HG03571 (cell line): ENCODE results near the gene PMM1.
A peak's percentile ranks its signal among the peaks of the same experiment; 100 is the strongest.
"Not testable (repeated sequence)": the region's sequence is repeated elsewhere in the genome, so short reads cannot be mapped to it uniquely, and the experiment has no call there.

Experiments used
- ATAC-seq: cut with Tn5 transposase; IDR thresholded peaks from one replicate; pipeline ENCODE4 v1.9.1; 2021; ENCODE audit not compliant: unreplicated experiment

The PMM1 gene

DNA sequence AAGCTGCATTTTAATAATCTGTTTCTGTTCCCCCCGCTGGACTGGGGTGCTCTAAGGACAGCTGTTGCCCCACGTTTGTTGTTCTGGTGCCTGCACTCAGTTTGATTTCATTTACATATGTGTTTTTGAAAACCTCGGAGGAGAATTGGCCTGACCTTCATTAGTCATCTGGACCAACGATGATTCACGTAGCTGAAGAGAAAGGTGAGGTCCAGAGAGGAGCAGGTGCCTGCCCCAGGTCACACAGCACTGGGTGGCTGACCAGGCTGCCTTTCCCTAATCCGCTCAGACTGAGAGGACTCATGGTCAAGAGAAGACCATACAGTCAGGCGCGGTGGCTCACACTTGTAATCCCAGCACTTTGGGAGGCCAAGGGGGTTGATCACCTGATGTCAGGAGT is 25.1 kb downstream of the PMM1 start:
- ATAC-seq = no peak

DNA sequence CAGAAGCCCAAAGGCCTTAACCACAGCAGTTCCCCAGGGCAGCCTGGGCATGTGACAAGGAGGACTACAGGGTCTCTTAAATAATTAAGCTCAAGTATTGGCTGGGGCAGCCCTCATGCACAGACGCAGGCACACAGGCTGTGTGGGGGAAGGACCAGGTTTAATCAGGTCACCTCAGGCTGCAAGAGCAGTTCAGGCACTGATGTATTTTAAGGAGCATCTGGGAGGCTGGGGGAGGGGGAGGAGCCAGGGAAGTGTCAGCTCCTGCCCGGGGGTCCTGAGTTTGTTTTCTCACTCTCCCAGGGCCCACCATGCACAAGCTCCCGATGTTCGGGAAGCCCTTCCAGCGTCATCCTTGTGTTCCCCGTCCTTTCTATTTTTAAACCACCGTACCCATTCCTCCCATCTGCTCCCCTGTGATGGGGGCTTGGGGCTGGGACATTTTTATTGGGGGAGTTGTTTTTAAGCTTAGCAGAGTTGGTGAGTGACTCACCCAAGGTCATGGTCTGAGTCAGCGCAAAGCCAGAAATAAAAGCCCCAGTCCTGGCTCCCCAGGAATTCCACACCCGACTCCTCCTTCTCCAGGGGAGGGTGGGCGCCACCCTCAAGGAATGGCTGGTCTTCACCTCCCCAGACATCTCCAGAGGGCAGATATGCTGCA is 26.5 kb downstream of the PMM1 start:
- ATAC-seq = no peak

DNA sequence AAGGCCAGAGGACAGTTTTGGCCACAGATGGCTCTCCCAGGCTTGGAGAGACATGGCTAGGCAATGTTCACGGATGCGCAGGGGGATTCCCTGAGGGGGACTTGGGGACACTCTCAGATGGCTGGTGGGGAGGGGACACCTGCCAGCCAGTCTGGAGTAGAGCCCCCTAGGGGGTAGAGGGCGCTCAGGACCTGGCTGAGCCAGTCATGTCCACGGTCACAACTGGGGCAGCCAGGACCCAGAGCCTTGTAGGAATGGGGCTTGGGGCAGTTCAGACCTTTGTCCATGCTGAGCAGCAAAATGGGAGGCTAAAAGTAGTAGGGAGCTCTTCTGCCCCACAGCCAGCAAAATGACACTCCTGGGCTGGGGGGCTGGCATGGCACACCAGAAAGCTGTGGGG is 27.2 kb downstream of the PMM1 start:
- ATAC-seq = no peak

DNA sequence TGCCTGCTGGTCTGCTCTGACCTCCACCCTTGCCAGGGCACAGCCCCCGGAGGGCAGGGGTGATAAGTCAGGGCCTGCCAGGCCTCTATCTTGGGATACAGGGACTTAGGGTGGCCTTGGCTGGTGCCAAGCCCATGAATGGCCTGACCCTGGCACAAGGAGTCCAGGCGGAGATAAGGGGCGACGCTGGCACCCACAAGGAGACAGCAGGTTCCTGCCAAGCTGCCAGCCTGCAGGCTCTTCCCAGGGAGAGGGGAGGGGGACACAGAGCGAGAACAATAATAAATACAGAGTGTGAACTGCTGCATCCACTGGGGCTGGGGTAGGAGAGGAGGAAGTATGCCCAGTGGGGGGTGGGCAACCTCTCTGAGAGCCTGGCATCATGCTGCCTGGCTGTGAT is 27.9 kb downstream of the PMM1 start:
- no peak for ATAC-seq

DNA sequence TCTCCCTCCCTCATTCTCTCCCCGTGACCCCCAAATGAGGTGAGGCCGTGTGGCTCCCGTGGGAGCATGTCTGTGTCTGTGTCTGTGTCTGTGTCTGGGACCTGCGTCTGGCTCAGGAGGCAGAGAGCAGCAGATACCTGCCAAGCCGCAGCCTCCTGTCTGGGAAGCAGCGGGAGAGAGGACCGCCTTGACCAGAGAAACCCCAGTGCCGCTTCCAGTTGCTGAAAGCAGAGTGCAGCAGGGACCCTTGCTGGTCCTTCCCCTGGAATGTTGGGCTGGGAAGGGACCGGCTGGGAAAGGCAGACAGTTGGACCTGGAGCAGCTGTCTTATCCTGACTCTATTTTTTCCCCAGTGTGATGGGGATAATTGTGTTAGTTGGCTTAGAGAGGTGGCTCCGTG is 28.3 kb downstream of the PMM1 start:
- ATAC-seq = no peak

DNA sequence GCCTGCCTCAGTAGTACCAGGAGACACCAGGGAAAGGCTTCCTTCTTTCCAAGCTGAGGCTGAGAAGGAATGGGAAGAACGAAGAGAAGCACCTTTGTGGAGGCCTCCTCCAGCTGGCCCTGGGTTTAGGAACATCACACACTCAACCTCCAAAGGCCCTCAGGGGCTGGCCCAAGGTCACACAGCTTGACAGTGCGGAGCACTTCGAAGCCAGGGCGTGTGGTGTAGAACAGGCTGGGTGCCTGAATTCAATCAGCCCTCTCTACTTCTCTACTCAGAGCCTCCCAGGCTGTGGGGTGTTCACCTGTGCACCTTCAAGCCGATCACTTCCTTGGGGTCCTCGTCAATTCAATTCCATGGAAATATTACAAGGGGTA is 29.6 kb downstream of the PMM1 start:
- no peak for ATAC-seq

DNA sequence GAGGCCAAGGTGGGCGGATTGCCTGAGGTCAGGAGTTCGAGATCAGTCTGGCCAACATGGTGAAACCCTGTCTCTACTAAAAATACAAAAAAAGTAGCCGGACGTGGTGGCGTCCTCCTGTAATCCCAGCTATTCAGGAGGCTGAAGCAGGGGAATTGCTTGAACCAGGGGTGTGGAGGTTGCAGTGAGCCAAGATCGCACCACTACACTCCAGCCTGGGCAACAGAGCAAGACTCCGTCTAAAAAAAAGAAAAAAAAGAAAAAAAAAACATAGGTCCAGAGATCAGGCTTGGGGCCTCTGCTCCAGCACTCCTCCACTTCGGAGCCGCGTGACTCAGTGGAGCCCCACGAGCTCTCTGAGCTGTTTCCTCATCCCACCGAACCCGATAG is 31.4 kb downstream of the PMM1 start:
- not testable (repeated sequence) for ATAC-seq

DNA sequence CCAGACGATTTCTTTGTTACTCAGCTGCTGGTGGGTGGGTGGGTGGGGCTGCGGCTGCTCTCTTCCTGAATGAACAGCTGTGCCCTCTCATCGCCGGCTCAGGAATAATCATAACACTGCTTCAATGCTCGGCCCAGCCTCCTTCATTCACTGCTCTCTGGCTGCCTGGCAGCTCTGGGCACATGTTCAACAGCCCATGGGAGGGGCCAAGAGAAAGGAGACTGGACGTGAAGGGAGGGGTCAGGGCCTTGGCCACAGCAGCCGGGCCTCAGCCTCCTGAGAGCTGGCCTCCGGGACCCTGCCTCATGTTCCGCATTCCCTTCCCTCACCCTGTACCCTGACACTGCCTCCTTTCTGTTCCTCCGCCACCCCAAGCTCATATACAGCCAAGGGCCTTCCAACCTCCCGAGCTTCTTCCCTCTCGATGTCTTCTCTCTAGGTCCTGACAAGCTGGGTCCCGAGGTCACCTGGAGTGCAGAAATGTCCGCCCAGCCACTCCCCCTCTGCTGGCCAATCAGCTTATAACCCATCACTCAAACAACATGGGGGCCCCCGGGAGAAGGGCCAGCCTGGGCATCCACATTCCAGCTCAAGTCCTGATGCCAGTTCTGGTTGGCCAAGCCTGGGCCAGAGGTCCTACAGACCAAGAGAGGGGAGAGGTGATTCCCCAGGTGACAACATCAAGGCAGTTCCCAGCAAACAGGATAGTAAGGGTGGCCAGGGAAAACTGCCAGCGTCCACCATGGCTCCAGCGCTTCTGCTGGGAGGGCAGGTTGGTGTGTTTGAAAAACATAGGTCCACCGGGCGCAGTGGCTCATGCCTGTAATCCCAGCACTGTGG is 32.0 kb downstream of the PMM1 start:
- no peak for ATAC-seq

DNA sequence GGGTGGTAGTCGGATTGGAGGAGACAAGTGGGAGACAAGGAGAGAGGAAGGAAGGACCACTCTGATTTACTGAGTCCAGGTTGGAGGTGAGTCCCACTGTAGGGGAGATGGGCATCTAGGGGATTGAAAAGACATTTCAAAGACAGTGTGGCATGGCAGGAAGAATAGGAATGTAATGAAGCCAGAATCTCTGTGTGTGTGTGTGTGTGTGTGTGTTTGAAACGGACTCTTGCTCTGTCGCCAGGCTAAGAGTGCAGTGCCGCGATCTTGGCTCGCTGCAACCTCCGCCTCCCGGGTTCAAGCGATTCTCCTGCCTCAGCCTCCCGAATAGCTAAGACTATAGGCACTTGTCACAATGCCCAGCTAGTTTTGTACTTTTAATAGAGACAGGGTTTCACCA is 33.1 kb downstream of the PMM1 start:
- ATAC-seq = no peak

DNA sequence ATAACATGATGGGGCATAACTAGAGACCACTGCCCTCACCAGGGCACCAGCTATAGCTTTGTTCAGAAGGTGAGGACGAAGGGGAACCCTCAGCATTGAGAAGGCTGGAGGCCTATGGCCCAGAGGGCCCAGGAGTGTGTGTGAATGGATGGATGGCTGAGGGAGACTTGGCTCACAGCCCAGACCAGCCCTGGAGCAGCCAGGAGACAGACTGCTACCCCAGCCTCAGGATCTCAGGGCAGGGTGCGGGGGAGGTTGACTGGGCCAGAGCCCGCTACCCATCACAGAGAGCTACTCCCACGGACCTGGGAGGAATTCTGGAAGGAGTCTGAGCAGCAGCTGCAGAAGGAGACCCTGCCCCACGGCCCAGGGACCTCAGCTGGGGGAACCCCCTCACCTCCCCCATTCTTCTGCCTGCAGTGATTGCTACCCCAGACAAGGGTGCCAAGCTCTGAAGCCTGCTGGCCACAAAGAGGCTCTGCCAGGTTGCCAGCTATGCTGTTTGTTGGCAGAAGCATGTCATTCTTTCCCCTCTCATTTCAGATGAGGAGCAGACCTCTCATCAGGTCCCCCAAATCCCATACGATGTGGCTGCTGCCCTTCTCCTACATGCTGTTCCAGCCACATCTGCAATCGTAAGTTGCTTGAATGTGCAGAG is 34.2 kb downstream of the PMM1 start:
- ATAC-seq = no peak

DNA sequence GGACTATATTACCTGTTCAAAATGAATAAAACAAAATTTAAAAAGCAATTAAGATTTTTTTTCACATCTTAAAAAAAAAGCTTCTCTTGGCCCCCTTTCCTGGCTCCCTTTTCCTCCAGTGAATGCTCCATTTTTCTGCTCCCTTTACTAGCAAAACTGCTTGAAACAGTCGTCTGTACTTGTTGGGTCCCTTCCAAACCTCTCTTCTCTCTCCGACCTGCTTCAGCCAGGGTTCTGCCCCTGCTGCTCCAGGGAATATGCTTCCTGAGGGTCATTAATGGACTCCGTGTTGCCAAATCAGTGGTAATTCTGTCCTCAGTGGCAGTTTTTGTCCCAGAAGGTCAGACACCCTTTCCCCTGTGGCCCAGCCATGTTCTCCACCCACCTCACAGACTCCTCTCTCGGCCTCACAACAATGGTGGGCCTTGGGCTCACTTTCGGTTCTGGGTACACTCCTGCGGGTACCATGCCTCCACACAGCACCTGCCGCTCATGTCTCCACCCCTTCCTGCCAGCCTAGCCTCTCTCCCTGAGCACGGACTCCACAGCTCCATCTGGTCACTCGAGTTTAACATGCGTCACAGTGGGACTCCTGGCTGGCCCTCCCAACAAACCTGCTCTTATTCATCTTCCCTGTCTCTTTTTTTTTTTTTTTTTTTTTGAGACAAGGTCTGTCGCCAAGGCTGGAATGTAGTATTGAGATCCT is 37.6 kb downstream of the PMM1 start:
- no peak for ATAC-seq

DNA sequence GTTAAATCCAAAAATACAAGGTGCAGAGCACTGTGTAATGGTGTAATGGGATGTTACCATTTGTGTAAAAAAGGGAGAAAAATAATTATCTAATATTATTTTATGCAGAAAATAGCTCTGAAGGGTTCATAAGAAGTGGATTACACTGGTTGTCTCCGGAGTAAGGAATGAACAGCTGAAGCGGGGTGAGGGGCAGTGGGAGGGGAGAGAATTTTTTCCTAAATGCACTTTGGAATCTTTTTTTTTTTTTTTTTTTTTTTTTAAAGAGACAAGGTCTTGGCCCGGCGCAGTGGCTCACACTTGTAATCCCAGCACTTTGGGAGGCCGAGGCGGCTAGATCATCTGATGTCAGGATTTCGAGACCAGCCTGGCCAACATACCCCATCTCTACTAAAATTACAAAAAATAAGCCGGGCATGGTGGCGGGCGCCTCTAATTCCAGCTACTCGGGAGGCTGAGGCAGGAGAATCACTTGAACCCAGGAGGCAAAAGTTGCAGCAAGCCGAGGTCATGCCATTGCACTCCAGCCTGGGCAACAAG is 38.6 kb downstream of the PMM1 start:
- ATAC-seq = no peak

DNA sequence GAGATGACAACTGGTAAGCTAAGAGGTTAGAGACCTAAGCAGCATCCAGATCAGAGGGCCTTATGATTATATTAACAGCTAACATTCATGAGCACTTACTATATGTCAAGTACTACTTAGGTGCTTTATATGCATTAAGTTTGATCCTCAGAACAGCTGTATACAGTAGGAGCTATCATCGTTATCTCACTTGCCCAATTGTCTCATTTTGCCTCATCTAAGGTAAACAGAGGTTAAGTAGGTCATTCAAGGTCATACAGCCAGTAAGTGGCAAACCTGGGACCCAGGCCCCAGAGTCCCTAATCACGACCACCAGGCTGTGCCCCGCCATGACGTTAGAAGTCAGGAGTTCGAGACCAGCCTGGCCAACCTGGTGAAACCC is 40.8 kb downstream of the PMM1 start:
- no peak for ATAC-seq

DNA sequence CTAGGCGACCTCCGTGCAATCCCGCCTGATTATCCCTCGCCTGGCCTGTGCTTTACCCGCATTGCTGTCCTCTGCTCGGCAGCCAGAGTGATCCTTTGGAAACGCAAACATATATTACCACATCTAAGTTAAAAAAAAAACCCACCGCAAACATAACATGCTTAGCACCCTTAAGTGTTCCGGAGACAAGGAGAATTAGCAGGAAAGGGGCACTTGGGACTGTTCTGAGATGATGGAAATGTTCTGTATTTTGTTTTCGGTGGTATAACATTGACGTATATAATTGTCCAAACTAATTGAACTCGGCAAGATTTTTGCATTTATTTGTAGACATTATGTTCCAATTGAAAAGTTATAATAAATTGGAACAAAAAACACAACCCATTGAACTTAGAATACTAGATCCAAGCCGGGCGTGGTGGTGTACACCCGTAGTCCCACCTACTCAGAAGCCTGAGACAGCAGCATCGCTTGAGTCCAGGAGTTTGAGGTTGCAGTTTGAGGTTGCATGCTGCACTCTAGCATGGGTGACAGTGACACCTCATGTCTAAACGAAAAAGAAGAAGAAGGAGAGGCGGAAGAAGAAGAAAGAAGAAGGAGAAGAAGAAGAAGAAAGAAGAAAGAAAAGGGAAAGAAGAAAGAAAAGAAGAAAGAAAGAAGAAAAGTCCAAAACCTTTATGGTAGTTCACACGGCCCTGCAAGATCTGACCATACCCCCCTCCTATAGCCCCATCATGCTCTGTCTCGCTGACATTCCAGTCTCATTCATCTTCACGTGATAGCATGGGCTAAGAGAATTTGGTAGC is 44.8 kb downstream of the PMM1 start:
- ATAC-seq = no peak

DNA sequence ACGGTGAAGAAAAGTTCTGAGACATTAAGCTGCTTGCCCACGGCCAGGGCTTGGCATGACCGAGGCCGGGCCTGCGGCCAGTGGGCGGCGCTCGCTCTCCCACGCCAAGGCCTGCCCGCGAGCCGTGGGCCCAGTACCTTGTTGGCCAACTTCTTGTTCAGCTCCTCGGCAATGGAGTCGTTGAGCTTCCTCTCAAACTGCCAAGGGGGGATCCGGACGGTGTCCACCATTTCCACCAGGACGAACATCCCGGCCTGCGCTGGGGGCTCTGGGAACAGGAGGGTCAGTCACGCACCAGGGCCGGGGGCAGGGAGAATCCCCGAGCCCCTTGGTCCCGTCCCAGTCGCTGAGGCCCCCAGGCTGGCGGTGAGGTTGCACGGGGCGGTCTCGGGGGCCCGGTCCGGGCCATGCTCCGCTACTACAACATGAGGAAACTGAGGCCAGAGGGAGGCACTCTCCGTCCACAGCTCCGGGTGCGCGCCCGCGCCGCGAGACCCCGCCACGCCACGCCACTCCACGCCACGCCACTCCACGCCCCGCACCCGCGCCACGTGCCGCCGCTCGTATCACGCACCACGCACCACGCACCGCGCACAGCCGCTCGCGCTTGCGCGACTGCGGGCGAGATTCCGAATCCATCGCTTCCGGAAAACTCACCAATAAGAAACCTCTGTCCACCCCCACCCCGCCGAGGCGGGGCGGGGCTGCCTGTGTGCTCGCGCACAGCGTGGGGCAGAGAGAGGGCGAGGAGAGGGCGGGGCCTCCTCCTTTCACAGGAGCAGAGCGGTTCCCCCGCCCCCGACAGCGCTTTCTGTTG is 45.6 kb downstream of the PMM1 start, which contains the start of gene POLR3H:
TSS of gene POLR3H (minus strand) at position 617 of the 817 bp plus-strand sequence. CDS start at position 248, 369 bp downstream.
- ATAC-seq = peak; percentile 83

DNA sequence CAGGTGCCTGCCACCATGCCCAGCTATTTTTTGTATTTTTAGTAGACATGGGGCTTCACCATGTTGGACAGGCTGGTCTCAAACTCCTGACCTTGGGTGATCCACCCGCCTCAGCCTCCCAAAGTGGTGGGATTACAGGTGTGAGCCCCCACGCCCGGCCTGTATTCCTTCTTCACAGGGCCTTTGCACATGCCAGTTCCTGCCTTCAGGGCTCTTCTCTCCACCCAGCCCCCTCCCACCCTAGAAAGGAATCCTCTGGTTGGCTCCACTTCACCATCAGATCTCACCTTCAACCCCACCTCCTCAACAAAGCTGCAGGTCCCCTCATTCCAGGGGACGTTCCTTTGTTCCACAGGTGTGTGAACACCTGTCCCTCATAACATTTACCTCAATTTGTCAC is 47.4 kb downstream of the PMM1 start:
- ATAC-seq = no peak

DNA sequence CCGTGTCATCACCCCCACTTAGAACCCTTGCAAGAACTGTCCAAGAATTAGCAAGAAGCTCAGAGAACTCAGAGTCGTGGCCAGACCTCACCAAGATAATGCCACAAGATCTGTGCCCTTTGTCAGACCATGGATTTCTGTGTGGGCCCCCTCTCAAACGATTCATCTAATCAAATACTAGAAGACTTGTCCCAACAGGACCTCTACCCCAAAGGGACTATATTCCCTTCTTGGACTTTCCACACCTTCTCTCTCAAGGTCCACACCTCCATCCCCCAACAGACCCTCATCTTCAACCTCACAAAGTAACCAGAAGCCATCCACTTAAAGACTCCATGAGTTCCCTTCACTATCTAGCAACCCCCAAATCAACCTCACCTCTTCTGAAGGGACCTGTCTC is 48.2 kb downstream of the PMM1 start:
- ATAC-seq = no peak

DNA sequence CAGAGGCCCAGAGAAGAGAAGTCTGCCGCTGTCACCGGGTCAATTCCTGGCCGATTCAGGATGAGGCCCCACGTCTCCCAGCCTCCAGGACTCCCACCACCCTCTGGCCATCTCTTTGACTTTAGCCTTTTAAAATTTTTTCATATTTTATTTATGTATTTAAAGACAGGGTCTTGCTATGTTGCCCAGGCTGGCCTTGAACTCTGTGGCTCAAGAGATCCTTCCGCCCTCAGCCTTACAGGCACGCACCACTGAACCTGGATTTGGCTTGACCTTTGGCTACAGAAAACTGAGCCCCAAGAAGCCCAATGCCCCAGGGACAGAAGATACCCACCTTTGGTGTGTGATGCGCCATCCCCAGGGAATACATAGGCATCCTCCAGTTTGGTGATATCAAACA is 49.3 kb downstream of the PMM1 start:
- ATAC-seq = no peak

DNA sequence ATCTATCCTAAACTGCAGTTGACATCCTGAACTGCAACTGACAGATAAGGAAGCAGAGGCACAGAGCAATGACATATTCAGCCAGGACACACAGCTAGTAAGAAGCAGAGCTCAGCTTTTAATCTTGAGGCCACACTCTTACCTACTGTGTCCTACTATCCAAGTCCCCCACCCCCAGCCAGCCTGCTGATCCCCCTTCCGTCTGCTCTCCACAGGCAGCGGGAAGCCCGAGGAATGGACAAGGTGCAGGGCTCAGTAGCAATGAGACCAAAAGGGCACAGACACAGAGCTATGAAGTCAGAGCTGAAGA is 49.7 kb downstream of the PMM1 start:
- no peak for ATAC-seq
